WTC11 (cell line): ENCODE data around the gene CDPF1.

Source experiments
- ARID4B ChIP-seq: sonication (generic); formaldehyde crosslinking; IDR thresholded peaks from 2 replicates; pipeline ENCODE4 v1.8.0; 2023; ENCODE audit warnings: missing genetic modification reagents, mild to moderate bottlenecking, borderline replicate concordance
- CTCF ChIP-seq: fragments of 200-600 bp; IDR thresholded peaks from 2 replicates; pipeline ENCODE4 v1.8.0; 2022; ENCODE audit warnings: antibody characterized with exemption
- FOXJ3 ChIP-seq: sonication (generic); formaldehyde crosslinking; IDR thresholded peaks from 2 replicates; pipeline ENCODE4 v1.9.0; 2021; ENCODE audit warnings: missing genetic modification reagents, mild to moderate bottlenecking, borderline replicate concordance
- NR2C2 ChIP-seq: sonication (generic); formaldehyde crosslinking; IDR thresholded peaks from 2 replicates; pipeline ENCODE4 v1.8.0; 2022; ENCODE audit warnings: mild to moderate bottlenecking, missing genetic modification reagents
- TCF7 ChIP-seq: sonication (generic); formaldehyde crosslinking; IDR thresholded peaks from 2 replicates; pipeline ENCODE4 v1.8.0; 2022; ENCODE audit warnings: mild to moderate bottlenecking, low read depth, missing genetic modification reagents, moderate library complexity
- USF2 ChIP-seq: sonication (generic); formaldehyde crosslinking; IDR thresholded peaks from 2 replicates; pipeline ENCODE4 v1.8.1; 2023; ENCODE audit warnings: mild to moderate bottlenecking, missing genetic modification reagents, moderate library complexity
- ZNF232 ChIP-seq: sonication (generic); formaldehyde crosslinking; IDR thresholded peaks from 2 replicates; pipeline ENCODE4 v1.8.0; 2022; ENCODE audit warnings: mild to moderate bottlenecking, missing genetic modification reagents

- TF ChIP-seq NR2C2 (no peak), CTCF (no peak), TCF7 (CRISPR knock-in tag) (no peak), ARID4B (CRISPR knock-in tag) (no peak), FOXJ3 (no peak), ZNF232 (no peak), USF2 (CRISPR knock-in tag) (no peak)
Measured at GRCh38 chr22:46225631-46226030, 24.5 kb downstream of the CDPF1 start.
